ENCODE measurements around the gene IRF4.

The IRF4 gene

GRCh38 chr6:353642-354614, 37.6 kb upstream of the IRF4 start:
- DNase-seq, result no peak

GRCh38 chr6:354631-355280, 36.8 kb upstream of the IRF4 start:
- DNase-seq, result no peak

DNA sequence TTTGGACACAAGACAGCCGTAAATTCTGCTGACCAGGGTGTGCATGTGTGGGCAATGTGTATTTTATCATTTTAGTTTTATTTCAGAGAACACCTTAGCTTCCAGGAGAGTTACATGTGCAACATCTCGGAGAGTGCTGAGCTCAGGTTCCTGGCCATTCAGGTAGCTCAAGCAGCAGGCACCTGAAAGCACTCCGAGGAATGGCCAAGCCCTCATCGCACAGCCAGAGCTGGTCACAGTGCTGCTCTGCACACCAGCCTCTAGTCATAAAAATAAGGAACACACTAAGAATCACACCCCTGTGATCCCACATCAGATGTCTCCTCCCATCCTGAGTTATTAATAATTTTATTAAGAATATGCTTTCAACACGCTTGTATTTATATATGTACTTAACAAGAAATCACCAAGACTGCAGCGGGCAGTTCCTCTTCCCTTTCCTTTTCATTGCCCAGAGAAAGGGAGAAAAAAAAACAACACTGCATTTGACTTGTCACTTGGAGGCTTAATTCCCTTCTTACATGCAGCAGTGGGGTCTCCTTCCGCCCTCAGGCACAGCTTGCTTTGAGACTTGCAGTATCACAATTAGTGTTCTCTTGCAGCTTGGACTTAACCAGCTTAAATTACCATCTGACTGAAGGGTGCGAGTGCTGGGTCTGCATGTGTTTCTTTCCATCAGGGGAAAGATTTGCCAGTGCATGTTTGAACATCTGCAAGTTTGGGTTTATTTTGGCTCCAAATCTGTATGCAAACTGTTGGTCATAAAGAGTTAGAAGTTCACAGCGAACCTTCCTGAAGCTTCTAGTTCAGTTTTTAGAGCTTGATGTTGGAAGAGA, 36.0 kb upstream of the IRF4 start:
- DNase-seq, result no peak

- no peak for DNase-seq
These were observed 34.7 kb upstream of the IRF4 start for GRCh38 chr6:356828-357251.

DNA sequence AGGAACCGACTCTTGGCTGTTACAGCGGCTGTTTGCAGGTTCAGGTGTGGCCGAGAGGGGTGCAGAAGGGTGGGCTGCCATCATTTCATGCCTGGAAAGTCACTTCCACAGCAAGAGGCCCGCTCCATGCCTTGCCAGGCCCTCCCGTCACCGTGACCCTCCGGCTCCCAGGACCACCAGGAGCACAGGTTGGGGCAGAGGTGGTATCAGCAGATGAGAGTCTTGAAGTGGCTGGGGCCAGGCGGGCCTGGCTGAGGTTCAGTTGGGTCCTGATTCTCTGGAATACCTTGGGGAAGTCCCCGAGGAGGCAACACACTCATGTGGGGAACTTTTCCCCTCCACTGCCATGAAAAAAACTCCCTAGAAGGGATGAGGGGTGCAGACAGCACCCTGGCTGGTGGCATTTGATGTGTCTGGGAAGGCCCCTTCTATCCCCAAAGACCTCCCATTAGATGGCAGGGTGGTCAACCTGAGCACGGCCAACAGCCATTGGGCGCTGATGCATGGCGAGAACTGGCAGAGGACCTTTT, 34.2 kb upstream of the IRF4 start:
- DNase-seq, result no peak

DNA sequence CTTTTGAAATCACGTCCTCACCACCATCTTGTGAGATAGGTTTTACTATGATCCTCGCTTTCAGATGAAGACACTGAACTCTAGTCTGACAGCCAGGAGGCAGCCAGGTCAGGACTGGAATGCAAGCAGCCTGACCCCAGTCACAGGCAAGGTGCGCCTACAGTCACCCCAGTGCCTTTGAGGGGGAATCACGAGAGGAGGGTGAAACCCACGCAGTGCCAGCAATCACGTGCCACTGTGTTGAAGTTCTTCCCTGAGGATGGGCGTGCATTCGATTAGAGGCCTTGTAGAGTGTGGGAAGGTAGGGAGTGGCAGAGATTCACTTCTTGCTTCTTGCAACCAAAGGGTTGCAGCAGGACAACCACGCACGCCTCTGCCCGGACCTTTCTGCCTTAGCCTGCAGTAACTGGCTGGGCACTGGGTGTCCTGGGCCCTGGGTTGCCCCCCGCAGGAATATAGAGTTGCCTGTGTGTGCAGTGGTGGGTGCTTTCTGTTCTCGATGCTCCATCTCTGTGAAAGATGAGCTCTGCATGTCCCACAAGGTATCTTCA, 33.7 kb upstream of the IRF4 start:
- DNase-seq, result no peak

- DNase-seq, result no peak
These were observed 33.1 kb upstream of the IRF4 start for GRCh38 chr6:358432-358831.

DNA sequence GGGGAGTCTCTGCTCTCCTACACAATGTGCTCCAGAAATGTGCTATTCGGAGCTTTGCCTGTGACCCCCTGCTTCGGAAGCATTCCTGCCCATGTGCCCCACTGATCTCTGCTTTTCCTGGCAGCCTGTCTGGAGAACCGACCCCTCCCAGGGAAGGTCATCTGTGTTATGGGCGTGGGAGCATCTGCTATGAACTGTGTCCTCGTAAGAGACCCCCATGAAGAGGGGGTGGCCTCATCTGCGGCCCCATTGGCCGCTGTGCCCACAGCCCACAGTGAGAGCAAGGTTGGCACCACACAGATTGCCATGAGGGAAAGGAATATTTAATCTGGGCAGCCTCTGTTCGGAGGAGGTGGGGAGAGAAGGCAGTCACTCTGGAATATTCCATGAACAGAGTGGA, 32.7 kb upstream of the IRF4 start:
- DNase-seq, result no peak

- no peak for DNase-seq
These were observed 32.1 kb upstream of the IRF4 start for GRCh38 chr6:359261-360035.

DNA sequence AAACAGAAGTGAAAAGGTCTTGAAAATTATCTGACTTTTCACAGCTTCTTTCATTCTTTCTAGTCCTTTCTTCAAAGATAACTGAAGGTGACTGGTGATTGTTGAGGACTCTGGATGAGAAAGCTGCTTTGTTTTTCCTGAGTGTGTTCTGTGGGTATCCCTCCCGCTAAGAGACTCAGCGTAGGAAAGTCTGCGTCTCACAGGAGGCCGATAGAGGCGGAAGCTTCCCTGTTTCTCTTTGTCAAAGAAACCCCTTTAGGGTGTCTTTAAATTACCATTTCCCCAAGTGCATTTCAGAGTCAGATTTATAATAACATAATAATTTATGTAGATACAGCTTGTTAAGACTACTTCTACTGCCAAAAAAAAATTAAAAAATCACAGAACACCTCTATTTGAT, 31.2 kb upstream of the IRF4 start:
- no peak for DNase-seq

DNA sequence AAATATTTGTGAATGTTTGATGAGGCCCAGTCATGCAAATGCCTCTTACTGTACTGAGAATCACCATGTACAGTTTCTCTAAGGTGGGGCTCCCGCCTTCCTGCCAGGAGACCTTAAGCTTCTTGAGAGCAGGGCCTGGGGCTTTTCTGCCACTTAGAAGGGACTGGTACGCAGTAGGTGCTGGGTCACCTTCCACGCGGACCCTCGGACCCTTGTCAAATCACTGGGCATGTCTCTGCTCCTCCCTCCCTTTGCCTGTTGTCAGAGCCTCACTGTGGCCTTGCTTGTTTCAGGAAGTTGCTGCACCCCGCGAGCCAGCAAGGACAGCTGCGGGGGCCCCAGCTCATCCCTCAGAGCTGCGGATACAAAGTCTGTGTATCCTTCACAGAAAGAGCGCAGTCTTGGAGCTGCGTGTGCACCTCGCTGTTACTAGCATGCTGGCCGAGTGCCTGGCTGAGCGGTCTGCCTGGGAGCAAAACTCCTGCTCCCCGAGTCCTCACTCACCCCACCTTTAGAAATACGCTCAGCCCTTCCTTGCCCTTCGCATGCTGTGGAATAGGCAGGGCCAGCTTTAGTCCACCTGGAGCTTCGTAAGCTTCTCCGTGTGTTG, 30.7 kb upstream of the IRF4 start:
- no peak for DNase-seq

DNA sequence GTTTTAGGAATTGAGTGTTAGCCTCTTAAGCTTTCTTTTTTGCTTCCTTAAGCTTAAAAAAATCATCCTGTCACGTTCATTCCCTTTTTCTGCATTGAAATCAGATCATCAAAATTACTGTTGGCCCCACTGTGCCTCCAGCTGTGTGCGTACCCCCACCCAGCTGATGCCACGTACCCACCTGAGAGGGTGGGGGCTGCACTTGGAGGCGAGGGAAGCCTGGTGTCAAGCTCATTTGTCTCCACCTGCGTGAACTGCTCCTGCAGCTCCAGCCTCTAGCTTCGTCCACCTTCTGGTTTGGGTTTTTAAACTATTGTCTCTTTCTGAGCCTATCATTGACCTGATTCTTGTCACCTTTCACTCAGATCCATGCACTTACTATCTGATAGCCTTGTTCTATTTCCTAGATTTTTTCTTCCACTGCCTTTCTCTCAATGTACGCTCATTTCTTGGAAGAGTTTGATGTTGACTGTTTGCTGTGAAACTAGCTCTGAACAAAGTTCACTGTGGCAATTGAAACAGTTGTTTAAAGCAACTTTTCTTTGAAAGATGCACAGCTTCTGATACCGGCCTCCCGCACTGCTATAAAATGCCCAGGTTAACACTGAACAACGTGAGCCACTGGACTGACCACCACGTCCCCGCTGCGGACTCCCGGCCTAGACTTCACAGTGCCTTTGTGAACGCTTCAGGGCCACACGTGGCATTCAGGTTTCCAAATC, 30.0 kb upstream of the IRF4 start:
- DNase-seq, result no peak

DNA sequence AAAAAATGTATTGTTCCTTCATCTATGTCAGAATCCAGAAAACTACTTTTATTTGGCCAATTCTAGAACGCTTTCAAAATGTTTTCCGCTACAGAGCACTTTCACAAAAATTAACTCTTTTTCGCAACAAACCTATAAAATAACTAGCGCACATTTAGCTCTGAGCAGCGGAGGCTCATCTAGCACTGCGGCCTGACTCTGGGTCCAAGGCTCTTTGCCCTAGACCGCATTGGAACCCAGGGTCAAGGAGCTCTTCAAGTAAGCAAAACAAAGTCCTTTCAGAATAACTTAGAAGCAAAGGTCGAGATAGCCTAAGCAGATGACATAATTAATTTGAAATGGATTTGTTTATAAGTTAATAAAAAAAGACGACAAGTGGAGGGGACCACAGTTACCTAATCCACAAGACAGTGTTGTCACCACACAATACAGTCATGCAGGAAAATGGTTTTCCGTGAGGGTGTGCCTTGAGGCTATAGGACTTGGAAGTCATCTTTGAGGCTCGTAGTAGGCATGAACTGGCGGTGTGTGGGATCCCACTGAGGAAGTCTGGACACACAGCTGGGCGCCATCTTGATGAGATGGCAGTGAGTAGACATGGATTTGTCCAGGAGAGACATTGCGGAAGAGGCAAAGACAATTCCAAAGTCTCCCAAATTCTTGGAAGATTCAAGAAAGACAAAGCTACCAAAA, 29.2 kb upstream of the IRF4 start:
- no peak for DNase-seq

GRCh38 chr6:362924-363249, 28.7 kb upstream of the IRF4 start:
- no peak for DNase-seq

GRCh38 chr6:363291-363690, 28.3 kb upstream of the IRF4 start:
- DNase-seq, result no peak

DNA sequence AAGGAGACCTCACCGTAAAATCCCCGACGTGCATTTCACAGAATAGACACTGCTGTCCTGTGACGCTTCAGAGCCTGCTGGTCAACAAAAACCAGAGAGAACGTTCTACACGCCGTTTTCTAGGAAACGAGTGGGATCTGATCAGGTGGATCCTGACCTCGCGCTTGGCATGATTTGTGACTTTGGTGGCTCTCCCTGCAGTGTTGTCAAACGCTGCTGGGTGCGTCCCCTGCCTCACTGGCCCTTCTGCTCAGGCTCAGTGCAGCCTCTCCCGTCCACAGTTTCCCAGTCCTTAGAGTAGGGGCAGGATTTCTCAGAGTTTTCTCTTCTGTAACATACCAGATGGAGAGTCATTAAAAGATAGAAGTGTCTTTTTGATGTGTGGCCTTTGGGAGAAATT, 27.6 kb upstream of the IRF4 start:
- no peak for DNase-seq

- no peak for DNase-seq
These were observed 26.7 kb upstream of the IRF4 start for GRCh38 chr6:364609-365540.

- DNase-seq, result no peak
These were observed 25.7 kb upstream of the IRF4 start for GRCh38 chr6:365835-366234.
